Keratinocyte (primary cell): ENCODE measurements around the gene INKA2. TPM values are rescaled to one million over a fixed set of nuclear protein-coding genes. Genes with fewer than 3 reads are reported as not detected.

Source experiments
- DNase-seq: peaks from one replicate; pipeline ENCODE4 v3.0.0-alpha.2; 2011; ENCODE audit warnings: low read depth, missing footprints, low spot score
- FAIRE-seq: peaks from 2 replicates; lab custom pipeline; 2011; peaks lifted over from hg19 to GRCh38; lab: Jason Lieb, UNC
- H2AFZ ChIP-seq: 2 replicates; pipeline ENCODE4 v1.6.0; 2012; ENCODE audit warnings: low read length, control low read depth, inconsistent platforms; ENCODE audit not compliant: control insufficient read depth
- H3K27ac ChIP-seq: 2 replicates; pipeline ENCODE4 v1.5.1; 2011; ENCODE audit warnings: low read length; ENCODE audit not compliant: control insufficient read depth, insufficient read depth
- H3K27me3 ChIP-seq: 3 replicates; pipeline ENCODE4 v1.6.0; 2011; ENCODE audit warnings: low read length; ENCODE audit not compliant: control insufficient read depth, insufficient read depth; ENCODE audit errors: extremely low read depth
- H3K36me3 ChIP-seq, 2 experiments: 2 replicates in 1 of 2; 3 replicates in 1 of 2; pipeline ENCODE4 v1.5.1; 2011; ENCODE audit warnings: low read length in 2 of 2, mild to moderate bottlenecking in 1 of 2; ENCODE audit not compliant: control insufficient read depth in 2 of 2, insufficient read depth in 2 of 2; ENCODE audit errors: extremely low read depth in 1 of 2
- H3K4me1 ChIP-seq: 3 replicates; pipeline ENCODE4 v1.5.1; 2011; ENCODE audit warnings: low read length; ENCODE audit not compliant: control insufficient read depth, insufficient read depth; ENCODE audit errors: extremely low read depth
- H3K4me2 ChIP-seq: 3 replicates; pipeline ENCODE4 v1.6.0; 2011; ENCODE audit warnings: low read depth, low read length; ENCODE audit not compliant: control insufficient read depth, insufficient read depth; ENCODE audit errors: extremely low read depth
- H3K4me3 ChIP-seq, 3 experiments: fragments of 200-600 bp in 1 of 3; sonication (generic) in 1 of 3; 2 replicates in 2 of 3; 3 replicates in 1 of 3; pipeline ENCODE4 v1.5.1; 2011 to 2016; ENCODE audit warnings: low read length in 3 of 3, mild to moderate bottlenecking in 3 of 3, control low read depth in 2 of 3, inconsistent platforms in 1 of 3, low read depth in 1 of 3, mixed read lengths in 1 of 3, mixed run types in 1 of 3, moderate library complexity in 1 of 3; ENCODE audit not compliant: control insufficient read depth in 2 of 3, insufficient read depth in 2 of 3; ENCODE audit errors: extremely low read depth in 1 of 3
- H3K79me2 ChIP-seq: 2 replicates; pipeline ENCODE4 v1.6.0; 2012; ENCODE audit warnings: low read length; ENCODE audit not compliant: control insufficient read depth, insufficient read depth
- H3K9ac ChIP-seq: 3 replicates; pipeline ENCODE4 v1.6.0; 2011; ENCODE audit warnings: low read length; ENCODE audit not compliant: control insufficient read depth, insufficient read depth; ENCODE audit errors: extremely low read depth
- H3K9me1 ChIP-seq: 3 replicates; pipeline ENCODE4 v1.6.0; 2011; ENCODE audit warnings: low read length; ENCODE audit not compliant: control insufficient read depth, insufficient read depth; ENCODE audit errors: extremely low read depth
- H3K9me3 ChIP-seq: 2 replicates; pipeline ENCODE4 v1.5.1; 2012; ENCODE audit warnings: low read depth, low read length; ENCODE audit not compliant: control insufficient read depth
- H4K20me1 ChIP-seq: 3 replicates; pipeline ENCODE4 v1.6.0; 2011; ENCODE audit warnings: low read length; ENCODE audit not compliant: control insufficient read depth, insufficient read depth; ENCODE audit errors: extremely low read depth
- CTCF ChIP-seq, 3 experiments: IDR thresholded peaks in 1 of 3; conservative IDR thresholded peaks in 1 of 3; optimal IDR thresholded peaks in 1 of 3; 2 replicates in 2 of 3; 3 replicates in 1 of 3; pipeline versions ENCODE3 to v1.5.1; 2011; ENCODE audit warnings: low read length in 3 of 3, mild to moderate bottlenecking in 3 of 3, moderate library complexity in 2 of 3, control low read depth in 1 of 3, inconsistent platforms in 1 of 3; ENCODE audit not compliant: insufficient read depth in 2 of 3; ENCODE audit errors: extremely low read depth in 1 of 3
- EZH2 ChIP-seq: IDR thresholded peaks from one replicate; pipeline ENCODE4 v1.6.1; 2012; ENCODE audit warnings: inconsistent platforms, mild to moderate bottlenecking, low read length, moderate library complexity
- dilution Hi-C: fragments of 300-500 bp; cut with MboI; formaldehyde crosslinking; loops from one replicate; pipeline ENCODE4 v1.7.0; 2020; ENCODE audit warnings: low sequenced_read_pairs; ENCODE audit not compliant: extremely low pct_ligation_motif_present
- polyA plus RNA-seq, 5 experiments: library from polyadenylated mRNA; depleted of rRNA in 3 of 5; stranded (reverse) in 3 of 5; stranded (forward) in 1 of 5; unstranded in 1 of 5; fragments of >200 nt; gene quantifications; 1 replicate in 1 of 5; 2 replicates in 3 of 5; 3 replicates in 1 of 5; pipeline versions ENCODE4 v1.2.1 to v1.2.3, GENCODE V29; 2011 to 2012; ENCODE audit warnings: missing spikeins in 2 of 5, low read depth in 1 of 5, low replicate concordance in 1 of 5

INKA2 gene
- polyA plus RNA-seq, 1 donor (not counting 4 experiments of a cell fraction or from before 2014, with no cell fraction given), result 2.7 TPM

GRCh38 chr1:111736548-111737215, 2.5 kb downstream of the INKA2 start:
- FAIRE-seq, result no peak
- dilution Hi-C loops, result no loop called here
- H3K9ac ChIP-seq, result no peak overlapping the region

GRCh38 chr1:111735858-111736544, 3.2 kb downstream of the INKA2 start:
- Histone ChIP-seq H3K4me1 (peaks cover 27% of the 10 kb centered on the region), H3K9me3 (no peaks in the 10 kb centered on the region), H3K79me2 (no peaks in the 10 kb centered on the region), H2AFZ (no peak overlapping the region), H4K20me1 (no peaks in the 10 kb centered on the region), H3K27me3 (peaks cover under 1% of the 10 kb centered on the region), H3K4me2 (no peak overlapping the region), H3K36me3 (no peaks in the 10 kb centered on the region), H3K27ac (no peak overlapping the region), H3K9me1 (no peaks in the 10 kb centered on the region), H3K4me3 (no peak overlapping the region), H3K9ac (no peak overlapping the region)
- FAIRE-seq (no peak), DNase-seq (no peak)
- dilution Hi-C loops, result no loop called here
- TF ChIP-seq EZH2 (no peak), CTCF (optimal IDR thresholded peaks at IDR 0.05 in 1 of 3, IDR thresholded peaks at IDR 0.05 in 1 of 3, conservative IDR thresholded peaks at IDR 0.05 in 1 of 3; ENCODE audit: extremely low read depth in 1 of 3, insufficient read depth in 2 of 3, low read length in 3 of 3) (no peak)

More at GRCh38 chr1:111736548-111737215, 2.5 kb downstream of the INKA2 start:
- Histone ChIP-seq H2AFZ (no peak overlapping the region), H3K4me2 (no peak overlapping the region), H3K4me1 (peaks cover 27% of the 10 kb centered on the region), H3K27ac (no peak overlapping the region), H3K36me3 (no peaks in the 10 kb centered on the region), H3K9me1 (no peaks in the 10 kb centered on the region), H3K27me3 (peaks cover 7% of the 10 kb centered on the region), H3K9me3 (no peaks in the 10 kb centered on the region), H3K79me2 (no peaks in the 10 kb centered on the region), H3K4me3 (no peak overlapping the region), H4K20me1 (no peaks in the 10 kb centered on the region)
- DNase-seq, result no peak
- no peak for TF ChIP-seq CTCF (optimal IDR thresholded peaks at IDR 0.05 in 1 of 3, IDR thresholded peaks at IDR 0.05 in 1 of 3, conservative IDR thresholded peaks at IDR 0.05 in 1 of 3; ENCODE audit: extremely low read depth in 1 of 3, insufficient read depth in 2 of 3, low read length in 3 of 3)
- no peak for TF ChIP-seq EZH2
